NCI-H146 (cell line): ENCODE results near the gene SORCS2.

ENCODE experiments used
- DNase-seq: peaks from one replicate; lab custom pipeline; 2025; lab: John Stamatoyannopoulos, UW

Gene SORCS2

GRCh38 chr4:7780751-7781348, 588.5 kb downstream of the SORCS2 start:
- no peak for DNase-seq

- DNase-seq, result no peak
These were observed 589.0 kb downstream of the SORCS2 start for GRCh38 chr4:7781366-7781765.

GRCh38 chr4:7781993-7782392, 589.7 kb downstream of the SORCS2 start:
- DNase-seq, result no peak

- no peak for DNase-seq
These were observed 590.4 kb downstream of the SORCS2 start for GRCh38 chr4:7782783-7783182.

- DNase-seq, result no peak
These were observed 591.2 kb downstream of the SORCS2 start for GRCh38 chr4:7783541-7783940.

- DNase-seq, result no peak
These were observed 592.0 kb downstream of the SORCS2 start for GRCh38 chr4:7784131-7784870.

- no peak for DNase-seq
These were observed 592.7 kb downstream of the SORCS2 start for GRCh38 chr4:7785017-7785416.

GRCh38 chr4:7786040-7786439, 593.7 kb downstream of the SORCS2 start:
- DNase-seq, result no peak

- DNase-seq, result no peak
These were observed 594.2 kb downstream of the SORCS2 start for GRCh38 chr4:7786517-7786916.

GRCh38 chr4:7787067-7787466, 594.7 kb downstream of the SORCS2 start:
- DNase-seq, result no peak

GRCh38 chr4:7787681-7788141, 595.4 kb downstream of the SORCS2 start:
- DNase-seq, result no peak

GRCh38 chr4:7788193-7788592, 595.9 kb downstream of the SORCS2 start:
- no peak for DNase-seq

GRCh38 chr4:7788694-7789425, 596.5 kb downstream of the SORCS2 start:
- no peak for DNase-seq

GRCh38 chr4:7790023-7790422, 597.7 kb downstream of the SORCS2 start:
- DNase-seq, result no peak

GRCh38 chr4:7790999-7791398, 598.7 kb downstream of the SORCS2 start:
- DNase-seq, result no peak
